ENCODE data around the gene BATF3.

DNA sequence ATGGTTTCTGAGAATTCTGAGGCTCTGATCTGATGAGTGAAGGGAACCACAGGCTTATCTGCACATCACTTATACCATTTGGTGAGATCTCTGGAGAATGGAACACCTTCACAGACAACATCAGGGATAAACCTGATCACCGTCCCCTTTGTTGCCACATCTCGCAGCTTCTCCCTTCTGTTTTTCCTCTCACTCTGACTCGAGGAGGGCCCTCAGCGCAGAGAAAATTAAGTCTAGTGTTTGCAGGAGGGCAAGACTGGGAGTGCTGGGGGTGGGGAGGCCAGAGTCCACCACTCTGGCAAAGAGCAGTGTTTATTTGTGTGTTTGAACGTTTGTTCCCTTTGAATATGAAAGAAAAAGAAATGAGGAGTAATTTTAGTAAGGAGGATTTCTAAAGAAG lies 29.0 kb upstream of the BATF3 start:
- TF ChIP-seq, protein P1, sequence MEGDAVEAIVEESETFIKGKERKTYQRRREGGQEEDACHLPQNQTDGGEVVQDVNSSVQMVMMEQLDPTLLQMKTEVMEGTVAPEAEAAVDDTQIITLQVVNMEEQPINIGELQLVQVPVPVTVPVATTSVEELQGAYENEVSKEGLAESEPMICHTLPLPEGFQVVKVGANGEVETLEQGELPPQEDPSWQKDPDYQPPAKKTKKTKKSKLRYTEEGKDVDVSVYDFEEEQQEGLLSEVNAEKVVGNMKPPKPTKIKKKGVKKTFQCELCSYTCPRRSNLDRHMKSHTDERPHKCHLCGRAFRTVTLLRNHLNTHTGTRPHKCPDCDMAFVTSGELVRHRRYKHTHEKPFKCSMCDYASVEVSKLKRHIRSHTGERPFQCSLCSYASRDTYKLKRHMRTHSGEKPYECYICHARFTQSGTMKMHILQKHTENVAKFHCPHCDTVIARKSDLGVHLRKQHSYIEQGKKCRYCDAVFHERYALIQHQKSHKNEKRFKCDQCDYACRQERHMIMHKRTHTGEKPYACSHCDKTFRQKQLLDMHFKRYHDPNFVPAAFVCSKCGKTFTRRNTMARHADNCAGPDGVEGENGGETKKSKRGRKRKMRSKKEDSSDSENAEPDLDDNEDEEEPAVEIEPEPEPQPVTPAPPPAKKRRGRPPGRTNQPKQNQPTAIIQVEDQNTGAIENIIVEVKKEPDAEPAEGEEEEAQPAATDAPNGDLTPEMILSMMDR (IDR thresholded peaks at IDR 0.05 in 4 of 5, conservative IDR thresholded peaks at IDR 0.05 in 1 of 5): no peak
- no peak for TF ChIP-seq POLR2A (IDR thresholded peaks at IDR 0.05)

Data from gastrocnemius medialis (tissue), 4 donors.